Measurements from ENCODE around the gene NR3C2. TPM values are rescaled to one million over a fixed set of nuclear protein-coding genes. Genes with fewer than 3 reads are reported as not detected.

The NR3C2 gene
- total RNA-seq, 1 donor, result 4.7 TPM

DNA sequence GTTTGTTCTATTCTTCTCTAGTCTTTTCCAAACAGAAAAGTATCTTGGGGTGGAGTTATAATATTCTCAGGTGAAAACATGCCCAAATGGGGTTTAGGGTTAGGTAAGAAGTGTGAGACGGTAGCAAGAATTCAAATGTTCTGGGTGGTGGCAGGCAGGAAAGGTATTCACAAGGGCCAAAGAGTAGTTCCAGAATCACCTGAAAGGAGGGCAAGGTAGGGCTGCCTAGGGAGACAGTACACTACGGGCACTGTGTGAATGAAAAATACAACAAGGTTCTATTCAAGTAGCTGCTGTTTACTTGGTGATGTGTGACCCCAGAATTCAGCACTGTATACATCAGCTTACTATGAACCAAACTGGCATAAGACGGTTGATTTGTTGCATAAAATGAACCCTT, 51.9 kb downstream of the NR3C2 start:
- DNase-seq (ENCODE audit: low read depth), result no peak
- TF ChIP-seq, protein P1, sequence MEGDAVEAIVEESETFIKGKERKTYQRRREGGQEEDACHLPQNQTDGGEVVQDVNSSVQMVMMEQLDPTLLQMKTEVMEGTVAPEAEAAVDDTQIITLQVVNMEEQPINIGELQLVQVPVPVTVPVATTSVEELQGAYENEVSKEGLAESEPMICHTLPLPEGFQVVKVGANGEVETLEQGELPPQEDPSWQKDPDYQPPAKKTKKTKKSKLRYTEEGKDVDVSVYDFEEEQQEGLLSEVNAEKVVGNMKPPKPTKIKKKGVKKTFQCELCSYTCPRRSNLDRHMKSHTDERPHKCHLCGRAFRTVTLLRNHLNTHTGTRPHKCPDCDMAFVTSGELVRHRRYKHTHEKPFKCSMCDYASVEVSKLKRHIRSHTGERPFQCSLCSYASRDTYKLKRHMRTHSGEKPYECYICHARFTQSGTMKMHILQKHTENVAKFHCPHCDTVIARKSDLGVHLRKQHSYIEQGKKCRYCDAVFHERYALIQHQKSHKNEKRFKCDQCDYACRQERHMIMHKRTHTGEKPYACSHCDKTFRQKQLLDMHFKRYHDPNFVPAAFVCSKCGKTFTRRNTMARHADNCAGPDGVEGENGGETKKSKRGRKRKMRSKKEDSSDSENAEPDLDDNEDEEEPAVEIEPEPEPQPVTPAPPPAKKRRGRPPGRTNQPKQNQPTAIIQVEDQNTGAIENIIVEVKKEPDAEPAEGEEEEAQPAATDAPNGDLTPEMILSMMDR (IDR thresholded peaks at IDR 0.05; ENCODE audit: insufficient read depth, low read length), result no peak
- H3K4me3 ChIP-seq (ENCODE audit: low read depth, low read length), result no peak overlapping the region

DNA sequence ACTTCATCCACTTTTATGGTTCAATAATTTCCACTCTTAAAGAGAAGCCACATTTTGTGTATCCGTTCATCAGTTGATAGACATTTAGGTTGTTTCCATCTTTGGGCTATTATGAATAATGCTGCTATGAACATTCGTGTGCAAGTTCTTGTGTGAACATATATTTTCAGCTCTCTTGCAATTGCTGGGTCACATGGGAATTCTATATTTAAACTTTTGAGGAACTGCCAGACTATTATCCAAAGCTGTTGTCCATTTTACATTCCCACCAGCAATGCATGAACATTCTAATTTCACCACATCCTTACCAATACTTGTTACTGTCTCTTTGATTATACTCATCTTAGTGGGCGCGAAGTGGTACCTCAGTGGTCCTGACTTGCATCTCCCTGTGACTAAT, 61.9 kb downstream of the NR3C2 start:
- TF ChIP-seq, protein P1 (IDR thresholded peaks at IDR 0.05; ENCODE audit: insufficient read depth, low read length), result no peak
- no peak for DNase-seq (ENCODE audit: low read depth)
- no peak overlapping the region for H3K4me3 ChIP-seq (ENCODE audit: low read depth, low read length)

DNA sequence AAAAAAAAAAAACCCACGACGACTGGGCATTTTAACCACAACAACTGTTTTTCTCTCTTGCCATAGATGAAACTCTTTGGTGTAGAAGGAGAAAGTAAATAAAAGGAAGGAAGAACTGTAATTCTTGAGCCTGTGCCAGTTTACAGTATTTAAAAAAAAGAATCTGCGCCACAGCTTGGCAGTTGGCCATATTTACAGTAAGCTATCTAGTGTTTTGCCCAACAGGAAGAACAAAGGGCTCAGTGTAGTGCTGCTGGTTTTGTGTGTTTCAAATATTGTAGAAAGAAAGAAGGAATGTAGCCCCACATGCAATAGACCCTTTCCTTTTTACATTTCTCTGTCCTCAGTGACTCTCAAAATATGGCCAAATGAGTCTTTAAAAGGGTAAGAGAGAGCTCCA, 66.1 kb downstream of the NR3C2 start:
- TF ChIP-seq, protein P1 (IDR thresholded peaks at IDR 0.05; ENCODE audit: insufficient read depth, low read length), result no peak
- no peak overlapping the region for H3K4me3 ChIP-seq (ENCODE audit: low read depth, low read length)
- DNase-seq (ENCODE audit: low read depth), result peak; percentile 36

DNA sequence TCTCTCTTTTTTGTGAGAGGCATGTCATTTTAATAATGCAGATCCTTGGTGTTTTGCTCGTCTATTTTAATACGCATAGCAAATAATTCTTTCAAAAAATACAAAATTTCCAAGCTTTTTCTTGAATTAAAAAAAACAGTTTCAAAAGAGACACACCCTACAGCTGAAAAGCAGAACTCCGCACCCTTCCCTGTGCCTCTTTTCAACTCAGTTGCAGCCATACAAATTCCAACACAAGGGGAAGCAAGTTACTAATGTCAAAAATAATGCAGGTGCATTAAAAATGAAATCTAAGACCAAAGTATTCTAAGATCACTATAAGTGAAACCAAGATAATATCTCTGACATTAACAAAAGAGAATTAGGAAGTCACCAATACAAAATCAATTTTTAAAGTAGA, 66.6 kb downstream of the NR3C2 start:
- TF ChIP-seq, protein P1 (IDR thresholded peaks at IDR 0.05; ENCODE audit: insufficient read depth, low read length), result no peak
- no peak overlapping the region for H3K4me3 ChIP-seq (ENCODE audit: low read depth, low read length)
- no peak for DNase-seq (ENCODE audit: low read depth)

DNA sequence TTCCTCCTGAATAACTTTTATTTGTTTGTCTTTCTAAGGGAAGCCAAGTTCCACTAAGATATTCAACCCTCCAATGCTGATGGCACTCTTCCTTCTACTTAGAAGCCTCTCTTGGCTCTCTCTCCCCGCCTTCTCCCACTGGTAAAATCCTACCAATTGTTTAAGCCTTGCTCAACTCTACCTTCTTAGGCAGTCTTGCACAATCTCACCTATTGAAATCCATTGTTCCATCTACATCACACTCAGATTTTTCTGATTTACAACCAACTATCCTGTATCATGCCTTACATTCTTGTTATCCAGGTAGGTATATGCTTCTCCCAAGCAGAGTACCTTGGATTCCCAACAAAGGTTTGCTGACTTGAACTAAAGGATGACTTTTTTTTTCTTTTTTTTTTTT, 69.1 kb downstream of the NR3C2 start:
- no peak overlapping the region for H3K4me3 ChIP-seq (ENCODE audit: low read depth, low read length)
- no peak for DNase-seq (ENCODE audit: low read depth)
- TF ChIP-seq, protein P1 (IDR thresholded peaks at IDR 0.05; ENCODE audit: insufficient read depth, low read length), result no peak

DNA sequence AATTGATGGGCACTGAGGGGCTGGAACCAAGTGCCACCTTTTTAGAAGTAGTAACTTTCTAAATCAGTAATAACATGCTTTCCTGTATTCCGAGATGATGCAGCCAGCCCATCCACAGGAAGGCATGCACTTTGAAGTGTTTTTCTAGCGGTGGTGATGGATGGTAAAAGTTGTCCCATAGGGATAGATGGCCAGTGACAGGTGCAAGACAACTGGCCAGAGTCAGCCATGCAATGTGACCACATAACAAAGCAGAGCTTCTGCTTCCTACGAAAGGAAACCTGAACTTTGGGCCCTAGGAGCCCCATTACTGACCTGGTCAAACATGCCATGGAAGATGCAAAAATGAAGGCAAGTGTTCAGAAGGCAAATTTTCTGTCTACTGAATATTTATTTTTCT, 72.3 kb downstream of the NR3C2 start:
- DNase-seq (ENCODE audit: low read depth), result no peak
- TF ChIP-seq, protein P1 (IDR thresholded peaks at IDR 0.05; ENCODE audit: insufficient read depth, low read length), result no peak
- H3K4me3 ChIP-seq (ENCODE audit: low read depth, low read length), result no peak overlapping the region

DNA sequence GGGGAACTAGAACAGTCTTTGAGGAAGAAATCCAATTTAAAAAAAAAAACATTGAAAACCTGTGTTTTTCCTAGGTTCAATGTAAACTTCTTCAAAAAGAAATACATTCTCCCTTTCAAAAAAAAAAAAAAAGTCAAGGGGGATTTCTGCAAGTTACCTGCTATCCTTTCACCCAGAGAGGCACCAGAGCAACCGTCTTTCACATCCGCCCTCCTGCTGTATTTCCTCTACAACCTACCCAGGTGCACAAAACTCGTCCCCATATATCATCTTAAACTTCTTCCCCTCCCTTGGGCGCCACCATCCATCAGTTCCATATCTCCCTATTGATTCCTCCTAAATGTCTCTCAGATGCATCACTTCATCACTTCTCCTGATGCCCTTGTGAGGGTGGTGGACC, 74.5 kb downstream of the NR3C2 start:
- TF ChIP-seq, protein P1 (IDR thresholded peaks at IDR 0.05; ENCODE audit: insufficient read depth, low read length), result no peak

More for the DNA sequence above, 74.5 kb downstream of the NR3C2 start:
- H3K4me3 ChIP-seq (ENCODE audit: low read depth, low read length), result no peak overlapping the region
- DNase-seq (ENCODE audit: low read depth), result no peak
